Measurements from ENCODE around the gene ABHD8.

- no peak for TF ChIP-seq CTCF (IDR thresholded peaks at IDR 0.05; ENCODE audit: low read depth, low read length, poor library complexity, severe bottlenecking)
- no peak for TF ChIP-seq EZH2phosphoT487 (IDR thresholded peaks at IDR 0.05; ENCODE audit: borderline replicate concordance, low read length)
Measured at GRCh38 chr19:17347877-17348276, 44.7 kb upstream of the ABHD8 start.
